ENCODE data around the gene ABL1.

DNA sequence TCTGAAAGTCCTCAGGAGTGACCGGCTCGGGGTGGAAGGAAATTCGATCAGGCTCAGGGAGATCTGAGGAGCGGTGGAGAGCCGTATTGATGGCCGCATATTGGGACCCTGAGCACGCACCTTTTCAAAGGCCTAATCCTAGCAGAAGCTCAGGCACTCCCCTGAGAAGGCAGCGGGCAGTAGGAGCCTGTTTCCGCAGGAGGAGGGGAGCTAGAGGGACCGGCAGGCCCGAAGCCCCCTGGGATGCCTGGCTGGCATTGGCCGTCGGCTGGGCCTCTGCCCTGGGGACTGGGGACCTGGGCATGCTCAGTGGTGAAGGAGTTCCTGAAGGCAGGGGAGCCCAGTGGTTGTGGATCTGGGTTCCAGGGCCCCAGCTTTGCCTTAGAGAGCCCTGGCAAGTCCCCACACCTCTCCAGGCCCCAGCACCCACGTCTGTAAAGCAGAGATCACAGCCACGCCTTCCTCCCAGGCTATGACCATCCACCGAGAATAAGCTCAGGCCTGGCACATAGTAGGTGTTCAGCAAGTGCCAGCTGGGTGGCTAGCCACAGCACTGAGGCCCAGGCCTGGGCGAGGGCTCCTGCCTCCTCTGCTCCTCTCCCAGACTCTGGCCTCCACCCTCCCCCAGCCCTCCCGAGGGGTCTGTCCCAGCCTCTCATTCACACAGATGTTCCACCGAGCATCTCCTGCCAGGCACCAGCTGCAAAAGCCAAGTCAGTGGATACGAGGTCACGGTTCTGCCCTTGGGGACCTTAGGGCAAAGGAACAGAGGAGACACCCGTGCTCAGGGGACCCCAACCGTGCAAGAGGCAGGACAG is 78.8 kb downstream of the ABL1 start:
- TF ChIP-seq EZH2phosphoT487 (IDR thresholded peaks at IDR 0.05; ENCODE audit: low read length) (no peak), EZH2 (optimal IDR thresholded peaks at IDR 0.05; ENCODE audit: low read depth, low read length) (no peak)
- TF ChIP-seq, protein P1, sequence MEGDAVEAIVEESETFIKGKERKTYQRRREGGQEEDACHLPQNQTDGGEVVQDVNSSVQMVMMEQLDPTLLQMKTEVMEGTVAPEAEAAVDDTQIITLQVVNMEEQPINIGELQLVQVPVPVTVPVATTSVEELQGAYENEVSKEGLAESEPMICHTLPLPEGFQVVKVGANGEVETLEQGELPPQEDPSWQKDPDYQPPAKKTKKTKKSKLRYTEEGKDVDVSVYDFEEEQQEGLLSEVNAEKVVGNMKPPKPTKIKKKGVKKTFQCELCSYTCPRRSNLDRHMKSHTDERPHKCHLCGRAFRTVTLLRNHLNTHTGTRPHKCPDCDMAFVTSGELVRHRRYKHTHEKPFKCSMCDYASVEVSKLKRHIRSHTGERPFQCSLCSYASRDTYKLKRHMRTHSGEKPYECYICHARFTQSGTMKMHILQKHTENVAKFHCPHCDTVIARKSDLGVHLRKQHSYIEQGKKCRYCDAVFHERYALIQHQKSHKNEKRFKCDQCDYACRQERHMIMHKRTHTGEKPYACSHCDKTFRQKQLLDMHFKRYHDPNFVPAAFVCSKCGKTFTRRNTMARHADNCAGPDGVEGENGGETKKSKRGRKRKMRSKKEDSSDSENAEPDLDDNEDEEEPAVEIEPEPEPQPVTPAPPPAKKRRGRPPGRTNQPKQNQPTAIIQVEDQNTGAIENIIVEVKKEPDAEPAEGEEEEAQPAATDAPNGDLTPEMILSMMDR (IDR thresholded peaks at IDR 0.05; ENCODE audit: low read length), result no peak
